Measurements from ENCODE around the gene ATP8A2. TPM values are rescaled to one million over a fixed set of nuclear protein-coding genes. Genes with fewer than 3 reads are reported as not detected.

ATP8A2 gene
- total RNA-seq, 2 donors from 2014 or later: 0.08 to 0.19 TPM

GRCh38 chr13:25860265-25860664 is 488.5 kb downstream of the ATP8A2 start:
- TF ChIP-seq CTCF (IDR thresholded peaks at IDR 0.05): no peak
- no peaks in the 10 kb centered on the region for H3K27me3 ChIP-seq
- no peak overlapping the region for H3K27ac ChIP-seq
- H3K4me3 ChIP-seq: no peak overlapping the region
- no peak for DNase-seq (ENCODE audit: low spot score)
- no peaks in the 10 kb centered on the region for H3K9me3 ChIP-seq
- H3K4me1 ChIP-seq: no peaks in the 10 kb centered on the region
- H3K36me3 ChIP-seq: no peaks in the 10 kb centered on the region

GRCh38 chr13:25860862-25861261 is 489.1 kb downstream of the ATP8A2 start:
- no peak for TF ChIP-seq CTCF (IDR thresholded peaks at IDR 0.05)
- no peaks in the 10 kb centered on the region for H3K27me3 ChIP-seq
- H3K4me3 ChIP-seq: no peak overlapping the region
- H3K36me3 ChIP-seq: no peaks in the 10 kb centered on the region
- no peaks in the 10 kb centered on the region for H3K9me3 ChIP-seq
- H3K27ac ChIP-seq: no peak overlapping the region
- no peak for DNase-seq (ENCODE audit: low spot score)
- no peaks in the 10 kb centered on the region for H3K4me1 ChIP-seq

- no peak for DNase-seq (ENCODE audit: low spot score)
- Histone ChIP-seq H3K9me3 (no peaks in the 10 kb centered on the region), H3K27me3 (no peaks in the 10 kb centered on the region), H3K4me1 (no peaks in the 10 kb centered on the region), H3K27ac (no peak overlapping the region), H3K4me3 (no peak overlapping the region), H3K36me3 (no peaks in the 10 kb centered on the region)
- no peak for TF ChIP-seq CTCF (IDR thresholded peaks at IDR 0.05)
Observed at GRCh38 chr13:25862156-25862555, 490.4 kb downstream of the ATP8A2 start.

- no peak for TF ChIP-seq CTCF (IDR thresholded peaks at IDR 0.05)
- no peak for DNase-seq (ENCODE audit: low spot score)
- H3K27ac ChIP-seq: no peak overlapping the region
- H3K36me3 ChIP-seq: no peaks in the 10 kb centered on the region
- H3K27me3 ChIP-seq: no peaks in the 10 kb centered on the region
- no peak overlapping the region for H3K4me3 ChIP-seq
- H3K4me1 ChIP-seq: no peaks in the 10 kb centered on the region
- no peaks in the 10 kb centered on the region for H3K9me3 ChIP-seq
Observed at GRCh38 chr13:25864116-25864515, 492.3 kb downstream of the ATP8A2 start.

- Histone ChIP-seq H3K27me3 (no peaks in the 10 kb centered on the region), H3K4me1 (no peaks in the 10 kb centered on the region), H3K27ac (no peak overlapping the region), H3K36me3 (no peaks in the 10 kb centered on the region), H3K9me3 (no peaks in the 10 kb centered on the region), H3K4me3 (no peak overlapping the region)
- DNase-seq (ENCODE audit: low spot score): no peak
- TF ChIP-seq CTCF (IDR thresholded peaks at IDR 0.05): no peak
Observed at GRCh38 chr13:25864936-25865335, 493.2 kb downstream of the ATP8A2 start.

- Histone ChIP-seq H3K27me3 (no peaks in the 10 kb centered on the region), H3K27ac (no peak overlapping the region), H3K4me1 (no peaks in the 10 kb centered on the region), H3K36me3 (no peaks in the 10 kb centered on the region), H3K9me3 (no peaks in the 10 kb centered on the region), H3K4me3 (no peak overlapping the region)
- DNase-seq (ENCODE audit: low spot score): no peak
- no peak for TF ChIP-seq CTCF (IDR thresholded peaks at IDR 0.05)
Observed at GRCh38 chr13:25865391-25865790, 493.6 kb downstream of the ATP8A2 start.
